Esophagus squamous epithelium (tissue), 4 donors: ENCODE data around the gene MS4A10.

Experiments
- POLR2A ChIP-seq, 4 donors: fragments of 450-650 bp; IDR thresholded peaks; one replicate each; pipeline ENCODE4 v1.6.1; 2017; ENCODE audit warnings: antibody characterized with exemption in 4 of 4, mild to moderate bottlenecking in 4 of 4, moderate library complexity in 3 of 4
- TF ChIP-seq, protein P1 (sequence below), 6 experiments: fragments of 450-650 bp in 4 of 6; fragments of 200-600 bp in 2 of 6; sonication (generic) in 2 of 6; IDR thresholded peaks; one replicate each; pipeline ENCODE4 v1.5.1; 2016 to 2019; ENCODE audit warnings: antibody characterized with exemption in 6 of 6, mild to moderate bottlenecking in 4 of 6, moderate library complexity in 4 of 6

DNA sequence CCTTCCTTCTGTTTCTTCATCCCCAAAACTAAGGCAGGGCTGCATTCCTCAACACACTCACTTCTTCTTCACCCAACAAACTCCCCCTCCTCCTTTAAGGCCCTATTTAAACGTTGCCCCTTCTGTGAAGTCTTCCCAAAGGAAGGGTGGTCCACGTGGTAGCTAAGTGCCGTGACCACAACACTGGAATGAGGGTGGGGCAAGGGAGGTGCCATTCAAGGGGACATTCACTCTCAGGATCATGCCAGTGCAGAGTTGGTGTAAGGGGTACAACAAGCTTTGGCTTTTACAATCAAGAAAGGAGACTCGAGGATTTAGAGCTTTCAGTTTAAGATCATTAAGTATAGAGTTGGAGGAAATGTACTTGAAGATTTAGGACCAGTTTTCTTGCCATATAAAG, 8.0 kb upstream of the MS4A10 start:
- TF ChIP-seq, protein P1, sequence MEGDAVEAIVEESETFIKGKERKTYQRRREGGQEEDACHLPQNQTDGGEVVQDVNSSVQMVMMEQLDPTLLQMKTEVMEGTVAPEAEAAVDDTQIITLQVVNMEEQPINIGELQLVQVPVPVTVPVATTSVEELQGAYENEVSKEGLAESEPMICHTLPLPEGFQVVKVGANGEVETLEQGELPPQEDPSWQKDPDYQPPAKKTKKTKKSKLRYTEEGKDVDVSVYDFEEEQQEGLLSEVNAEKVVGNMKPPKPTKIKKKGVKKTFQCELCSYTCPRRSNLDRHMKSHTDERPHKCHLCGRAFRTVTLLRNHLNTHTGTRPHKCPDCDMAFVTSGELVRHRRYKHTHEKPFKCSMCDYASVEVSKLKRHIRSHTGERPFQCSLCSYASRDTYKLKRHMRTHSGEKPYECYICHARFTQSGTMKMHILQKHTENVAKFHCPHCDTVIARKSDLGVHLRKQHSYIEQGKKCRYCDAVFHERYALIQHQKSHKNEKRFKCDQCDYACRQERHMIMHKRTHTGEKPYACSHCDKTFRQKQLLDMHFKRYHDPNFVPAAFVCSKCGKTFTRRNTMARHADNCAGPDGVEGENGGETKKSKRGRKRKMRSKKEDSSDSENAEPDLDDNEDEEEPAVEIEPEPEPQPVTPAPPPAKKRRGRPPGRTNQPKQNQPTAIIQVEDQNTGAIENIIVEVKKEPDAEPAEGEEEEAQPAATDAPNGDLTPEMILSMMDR (IDR thresholded peaks at IDR 0.05), result no peak
- TF ChIP-seq POLR2A (IDR thresholded peaks at IDR 0.05), result no peak
